Suprapubic skin (tissue), 4 donors: ENCODE measurements around the gene KIFBP.
"Not testable (repeated sequence)": the region's sequence is repeated elsewhere in the genome, so short reads cannot be mapped to it uniquely, and the experiment has no call there.

ENCODE experiments used
- CTCF ChIP-seq, 2 donors: fragments of 200-600 bp in 1 of 2; fragments of 450-650 bp in 1 of 2; sonication (generic) in 1 of 2; IDR thresholded peaks; one replicate each; pipeline ENCODE4 v1.5.1; 2016 to 2019; ENCODE audit warnings: antibody characterized with exemption in 2 of 2, mild to moderate bottlenecking in 1 of 2, moderate library complexity in 1 of 2
- EP300 ChIP-seq: sonication (generic); formaldehyde crosslinking; IDR thresholded peaks from one replicate; pipeline ENCODE4 v1.6.1; 2017; ENCODE audit warnings: antibody characterized with exemption
- POLR2A ChIP-seq, 2 donors: fragments of 450-650 bp; IDR thresholded peaks; one replicate each; pipeline ENCODE4 v1.6.1; 2017; ENCODE audit warnings: antibody characterized with exemption in 2 of 2, mild to moderate bottlenecking in 2 of 2, moderate library complexity in 2 of 2
- POLR2AphosphoS5 ChIP-seq, 3 donors: sonication (generic); formaldehyde crosslinking; IDR thresholded peaks; one replicate each; pipeline ENCODE4 v1.6.1; 2017; ENCODE audit warnings: antibody characterized with exemption in 3 of 3

- TF ChIP-seq CTCF (IDR thresholded peaks at IDR 0.05); POLR2AphosphoS5 (IDR thresholded peaks at IDR 0.05); EP300; POLR2A (IDR thresholded peaks at IDR 0.05): not testable (repeated sequence)
Observed at GRCh38 chr10:68940917-68941316, 47.7 kb upstream of the KIFBP start.
